HUES48 (cell line): ENCODE measurements around the gene DPP4.

ENCODE experiments used
- H3K27ac ChIP-seq: one replicate; pipeline ENCODE4 v1.7.0; 2013; ENCODE audit warnings: low read depth, low read length, inconsistent platforms
- H3K27me3 ChIP-seq: 2 replicates; pipeline ENCODE4 v1.6.1; 2013; ENCODE audit warnings: mild to moderate bottlenecking, low read length; ENCODE audit not compliant: control insufficient read depth, insufficient read depth
- H3K36me3 ChIP-seq: 2 replicates; pipeline ENCODE4 v1.6.1; 2013; ENCODE audit warnings: low read length; ENCODE audit not compliant: control insufficient read depth, insufficient read depth
- H3K4me1 ChIP-seq: 2 replicates; pipeline ENCODE4 v1.6.1; 2013; ENCODE audit warnings: mild to moderate bottlenecking, low read length; ENCODE audit not compliant: control insufficient read depth, insufficient read depth
- H3K4me3 ChIP-seq: 2 replicates; pipeline ENCODE4 v1.5.1; 2013; ENCODE audit warnings: mild to moderate bottlenecking, low read depth, low read length
- H3K9ac ChIP-seq: 2 replicates; pipeline ENCODE4 v1.6.1; 2013; ENCODE audit warnings: mild to moderate bottlenecking, low read depth, low read length, moderate library complexity
- H3K9me3 ChIP-seq: 2 replicates; pipeline ENCODE4 v1.6.1; 2013; ENCODE audit warnings: low read length; ENCODE audit not compliant: control insufficient read depth, insufficient read depth

Gene DPP4

GRCh38 chr2:162106146-162106551 is 32.1 kb upstream of the DPP4 start:
- Histone ChIP-seq H3K27ac (no peak overlapping the region), H3K27me3 (no peaks in the 10 kb centered on the region), H3K36me3 (no peaks in the 10 kb centered on the region), H3K4me1 (no peaks in the 10 kb centered on the region), H3K9me3 (no peaks in the 10 kb centered on the region), H3K4me3 (no peak overlapping the region), H3K9ac (no peak overlapping the region)

- Histone ChIP-seq H3K9me3 (no peaks in the 10 kb centered on the region), H3K9ac (no peak overlapping the region), H3K27me3 (no peaks in the 10 kb centered on the region), H3K36me3 (no peaks in the 10 kb centered on the region), H3K27ac (no peak overlapping the region), H3K4me1 (no peaks in the 10 kb centered on the region), H3K4me3 (no peak overlapping the region)
These were observed 29.5 kb upstream of the DPP4 start for GRCh38 chr2:162103443-162104009.

DNA sequence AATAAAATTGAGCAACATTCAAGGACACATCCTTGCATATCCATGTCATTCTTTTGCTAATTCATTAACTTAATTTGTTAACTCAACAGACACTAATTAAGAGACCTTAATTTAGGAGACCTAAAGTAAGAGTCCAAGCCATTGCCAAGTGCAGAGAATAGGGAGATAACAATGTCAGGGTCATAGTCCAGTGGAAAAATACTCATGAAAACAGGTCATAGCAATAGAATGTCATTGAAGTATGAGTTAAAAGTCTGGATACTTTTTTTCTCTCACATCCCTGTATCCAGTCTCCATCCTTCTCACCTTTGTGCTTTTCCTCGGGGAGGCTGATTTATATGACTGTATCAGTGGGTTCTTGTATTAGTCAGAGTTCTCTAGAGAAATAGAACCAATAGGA is 26.6 kb upstream of the DPP4 start:
- Histone ChIP-seq H3K9me3 (no peaks in the 10 kb centered on the region), H3K9ac (no peak overlapping the region), H3K27ac (no peak overlapping the region), H3K4me1 (no peaks in the 10 kb centered on the region), H3K36me3 (no peaks in the 10 kb centered on the region), H3K4me3 (no peak overlapping the region), H3K27me3 (no peaks in the 10 kb centered on the region)

DNA sequence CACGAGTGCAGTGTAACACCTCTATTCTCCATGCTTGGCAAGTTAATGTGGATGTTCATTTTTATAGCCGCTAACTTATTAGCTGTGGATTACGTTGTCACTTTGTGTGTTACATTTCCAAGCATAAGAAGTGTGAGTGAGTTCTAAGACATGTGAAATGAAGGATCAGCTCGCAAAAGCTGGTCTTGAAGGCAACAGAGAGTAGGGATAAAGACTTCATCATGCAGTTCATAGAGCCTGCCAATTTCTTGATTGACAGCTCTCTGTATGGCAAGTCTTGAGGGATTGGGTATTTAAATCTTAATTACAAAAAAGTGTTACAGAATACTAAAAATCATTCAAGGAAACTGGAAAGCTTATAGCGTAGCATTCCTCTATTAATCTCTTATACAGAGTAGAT is 25.8 kb upstream of the DPP4 start:
- H3K36me3 ChIP-seq = no peaks in the 10 kb centered on the region
- no peaks in the 10 kb centered on the region for H3K27me3 ChIP-seq
- no peak overlapping the region for H3K27ac ChIP-seq
- no peaks in the 10 kb centered on the region for H3K4me1 ChIP-seq
- no peaks in the 10 kb centered on the region for H3K9me3 ChIP-seq
- no peak overlapping the region for H3K9ac ChIP-seq
- no peak overlapping the region for H3K4me3 ChIP-seq

GRCh38 chr2:162092658-162093556 is 18.9 kb upstream of the DPP4 start:
- no peak overlapping the region for H3K27ac ChIP-seq
- no peaks in the 10 kb centered on the region for H3K4me1 ChIP-seq
- no peaks in the 10 kb centered on the region for H3K9me3 ChIP-seq

GRCh38 chr2:162092008-162092390 is 18.0 kb upstream of the DPP4 start:
- H3K4me3 ChIP-seq = no peak overlapping the region
- no peak overlapping the region for H3K9ac ChIP-seq
- no peaks in the 10 kb centered on the region for H3K4me1 ChIP-seq
- H3K9me3 ChIP-seq = no peaks in the 10 kb centered on the region
- no peaks in the 10 kb centered on the region for H3K27me3 ChIP-seq
- H3K36me3 ChIP-seq = no peaks in the 10 kb centered on the region
- H3K27ac ChIP-seq = no peak overlapping the region

More at GRCh38 chr2:162092658-162093556, 18.9 kb upstream of the DPP4 start:
- Histone ChIP-seq H3K27me3 (no peaks in the 10 kb centered on the region), H3K36me3 (no peaks in the 10 kb centered on the region), H3K4me3 (no peak overlapping the region), H3K9ac (no peak overlapping the region)

GRCh38 chr2:162091325-162092007 is 17.5 kb upstream of the DPP4 start:
- no peak overlapping the region for H3K4me3 ChIP-seq
- H3K36me3 ChIP-seq = no peaks in the 10 kb centered on the region
- no peaks in the 10 kb centered on the region for H3K27me3 ChIP-seq
- H3K27ac ChIP-seq = no peak overlapping the region
- H3K4me1 ChIP-seq = no peaks in the 10 kb centered on the region
- H3K9me3 ChIP-seq = no peaks in the 10 kb centered on the region
- H3K9ac ChIP-seq = no peak overlapping the region

DNA sequence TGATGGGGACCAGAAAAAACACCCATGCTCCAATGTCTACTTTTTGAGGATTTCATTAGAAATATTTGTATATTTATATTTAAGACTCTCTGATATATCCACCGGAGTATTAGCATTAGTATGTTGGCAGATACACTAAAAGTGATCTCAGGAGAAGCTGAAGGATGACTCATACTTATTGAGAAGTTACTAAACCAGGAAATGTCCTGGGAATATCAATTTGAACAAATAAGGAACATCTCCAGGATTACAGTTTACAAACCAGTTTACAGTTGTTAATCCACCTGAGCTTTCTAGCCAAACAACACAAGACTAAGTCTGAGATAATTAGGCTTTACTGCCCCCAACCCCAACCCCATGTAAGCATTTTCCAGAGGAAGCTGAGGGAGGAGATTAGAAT is 16.1 kb upstream of the DPP4 start:
- H3K4me1 ChIP-seq = no peaks in the 10 kb centered on the region
- no peaks in the 10 kb centered on the region for H3K9me3 ChIP-seq
- no peak overlapping the region for H3K9ac ChIP-seq
- H3K27me3 ChIP-seq = no peaks in the 10 kb centered on the region
- H3K4me3 ChIP-seq = no peak overlapping the region
- H3K27ac ChIP-seq = no peak overlapping the region
- H3K36me3 ChIP-seq = no peaks in the 10 kb centered on the region

- Histone ChIP-seq H3K27me3 (no peaks in the 10 kb centered on the region), H3K36me3 (no peaks in the 10 kb centered on the region), H3K27ac (no peak overlapping the region), H3K9ac (no peak overlapping the region), H3K4me1 (no peaks in the 10 kb centered on the region), H3K4me3 (no peak overlapping the region), H3K9me3 (no peaks in the 10 kb centered on the region)
These were observed 12.9 kb upstream of the DPP4 start for GRCh38 chr2:162086904-162087303.

DNA sequence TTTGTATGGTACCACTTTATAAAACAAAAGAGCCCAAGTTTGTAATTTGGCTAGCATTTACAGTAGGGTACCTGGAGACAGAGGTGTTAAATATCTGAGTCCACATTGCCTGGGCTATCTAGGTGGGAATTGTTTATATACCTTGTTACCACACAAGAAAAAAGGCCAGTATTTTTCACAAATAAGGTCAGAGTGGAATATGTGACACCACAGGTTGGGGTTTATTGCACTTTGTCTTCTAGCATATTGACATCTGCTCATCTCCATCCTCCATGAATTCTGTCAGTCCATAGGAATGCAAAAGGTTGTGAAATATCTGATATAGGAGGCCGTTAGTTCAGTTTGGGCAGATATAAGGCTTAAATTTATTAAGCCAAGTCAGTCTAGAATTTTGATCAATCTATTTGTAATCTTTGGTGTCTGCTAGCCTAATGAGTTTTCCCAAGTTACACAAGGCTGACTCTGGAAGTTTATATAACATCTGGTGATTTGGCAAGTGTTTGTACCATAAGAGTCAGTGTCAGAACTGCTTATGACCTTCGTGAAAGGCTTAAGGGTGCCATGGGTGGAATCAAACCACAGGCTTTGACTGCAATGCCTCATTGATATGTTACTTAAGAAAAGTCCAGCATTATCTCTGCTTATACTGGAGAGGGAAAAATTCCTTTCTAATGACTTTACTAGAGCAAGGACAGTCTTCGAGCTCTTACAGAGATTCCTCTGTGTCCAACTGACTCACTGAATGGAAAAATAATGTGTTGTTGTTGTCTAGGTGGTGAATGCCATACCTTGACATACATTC is 11.3 kb upstream of the DPP4 start:
- no peaks in the 10 kb centered on the region for H3K27me3 ChIP-seq
- H3K9me3 ChIP-seq = no peaks in the 10 kb centered on the region
- no peak overlapping the region for H3K27ac ChIP-seq
- H3K4me3 ChIP-seq = no peak overlapping the region
- no peak overlapping the region for H3K9ac ChIP-seq
- H3K36me3 ChIP-seq = no peaks in the 10 kb centered on the region
- H3K4me1 ChIP-seq = no peaks in the 10 kb centered on the region
